HG02870 (cell line): ENCODE results near the gene CTSK.
"Not testable (repeated sequence)": the region's sequence is repeated elsewhere in the genome, so short reads cannot be mapped to it uniquely, and the experiment has no call there.

ENCODE experiments used
- ATAC-seq: cut with Tn5 transposase; IDR thresholded peaks from one replicate; pipeline ENCODE4 v1.9.1; 2021; ENCODE audit warnings: mild to moderate bottlenecking, moderate library complexity; ENCODE audit not compliant: unreplicated experiment

Gene CTSK

GRCh38 chr1:150807249-150808023, 624 bp downstream of the CTSK start:
- ATAC-seq: no peak

- ATAC-seq: no peak
These were observed 2.2 kb downstream of the CTSK start for GRCh38 chr1:150805899-150806298.

GRCh38 chr1:150804671-150805070, 3.4 kb downstream of the CTSK start:
- no peak for ATAC-seq

- ATAC-seq: no peak
These were observed 9.0 kb downstream of the CTSK start for GRCh38 chr1:150799089-150799488.

GRCh38 chr1:150798525-150798924, 9.5 kb downstream of the CTSK start:
- no peak for ATAC-seq

GRCh38 chr1:150796374-150796773, 11.7 kb downstream of the CTSK start:
- ATAC-seq: no peak

- ATAC-seq: not testable (repeated sequence)
These were observed 14.3 kb downstream of the CTSK start for GRCh38 chr1:150793778-150794177.

- ATAC-seq: no peak
These were observed 14.8 kb downstream of the CTSK start for GRCh38 chr1:150793221-150793620.

GRCh38 chr1:150791585-150791984, 16.5 kb downstream of the CTSK start:
- ATAC-seq: no peak

GRCh38 chr1:150789396-150789795, 18.7 kb downstream of the CTSK start:
- no peak for ATAC-seq

GRCh38 chr1:150788946-150789345, 19.1 kb downstream of the CTSK start:
- no peak for ATAC-seq

- ATAC-seq: no peak
These were observed 20.6 kb downstream of the CTSK start for GRCh38 chr1:150787455-150787854.

- ATAC-seq: no peak
These were observed 27.6 kb downstream of the CTSK start for GRCh38 chr1:150780510-150780909.

- ATAC-seq: no peak
These were observed 29.7 kb downstream of the CTSK start for GRCh38 chr1:150778409-150778808.

- no peak for ATAC-seq
These were observed 30.5 kb downstream of the CTSK start for GRCh38 chr1:150777544-150777943.

- ATAC-seq: not testable (repeated sequence)
These were observed 32.0 kb downstream of the CTSK start for GRCh38 chr1:150775931-150776505.

GRCh38 chr1:150775276-150775675, 32.8 kb downstream of the CTSK start:
- no peak for ATAC-seq

GRCh38 chr1:150772326-150772725, 35.7 kb downstream of the CTSK start:
- no peak for ATAC-seq

- not testable (repeated sequence) for ATAC-seq
These were observed 40.4 kb downstream of the CTSK start for GRCh38 chr1:150767704-150768103.

- ATAC-seq: peak; percentile 12
These were observed 42.1 kb downstream of the CTSK start for GRCh38 chr1:150765977-150766301.

- ATAC-seq: peak; percentile 86
These were observed 42.6 kb downstream of the CTSK start, which contains the start of gene CTSS for GRCh38 chr1:150765296-150765976. TSS of gene CTSS (minus strand) at chr1:150765778. CDS start at chr1:150764763, 1,015 bp downstream.

- ATAC-seq: no peak
These were observed 43.4 kb downstream of the CTSK start for GRCh38 chr1:150764617-150765101.
